Activated naive CD4-positive, alpha-beta T cell treated with anti-CD3 and anti-CD28 coated beads, Interleukin-2, amount 50 U/mL, for 16 hours (primary cell): ENCODE measurements around the gene BEND5.

Source experiments
- DNase-seq: peaks from one replicate; pipeline ENCODE4 v3.0.0-alpha.2; 2020

Gene BEND5

GRCh38 chr1:48761986-48762385 is 14.7 kb downstream of the BEND5 start:
- no peak for DNase-seq

GRCh38 chr1:48761411-48761810 is 15.3 kb downstream of the BEND5 start:
- no peak for DNase-seq

GRCh38 chr1:48760857-48761256 is 15.8 kb downstream of the BEND5 start:
- no peak for DNase-seq

GRCh38 chr1:48758976-48759375 is 17.7 kb downstream of the BEND5 start:
- no peak for DNase-seq

GRCh38 chr1:48757363-48757762 is 19.3 kb downstream of the BEND5 start:
- DNase-seq = no peak

GRCh38 chr1:48756683-48757316 is 19.9 kb downstream of the BEND5 start:
- DNase-seq = no peak

GRCh38 chr1:48753293-48753692 is 23.4 kb downstream of the BEND5 start:
- no peak for DNase-seq

- no peak for DNase-seq
Measured at GRCh38 chr1:48750109-48750508, 26.6 kb downstream of the BEND5 start.

- DNase-seq = no peak
Measured at GRCh38 chr1:48749068-48749467, 27.6 kb downstream of the BEND5 start.

- no peak for DNase-seq
Measured at GRCh38 chr1:48746906-48747305, 29.8 kb downstream of the BEND5 start.

- no peak for DNase-seq
Measured at GRCh38 chr1:48744032-48744431, 32.7 kb downstream of the BEND5 start.

GRCh38 chr1:48743480-48743879 is 33.2 kb downstream of the BEND5 start:
- DNase-seq = no peak

- DNase-seq = no peak
Measured at GRCh38 chr1:48741380-48741779, 35.3 kb downstream of the BEND5 start.

- no peak for DNase-seq
Measured at GRCh38 chr1:48740621-48741020, 36.1 kb downstream of the BEND5 start.

GRCh38 chr1:48739091-48739490 is 37.6 kb downstream of the BEND5 start:
- no peak for DNase-seq

GRCh38 chr1:48738356-48738755 is 38.3 kb downstream of the BEND5 start:
- no peak for DNase-seq

- no peak for DNase-seq
Measured at GRCh38 chr1:48735796-48736195, 40.9 kb downstream of the BEND5 start.

GRCh38 chr1:48730164-48730910 is 46.4 kb downstream of the BEND5 start:
- DNase-seq = no peak

- no peak for DNase-seq
Measured at GRCh38 chr1:48728584-48728983, 48.1 kb downstream of the BEND5 start.

- DNase-seq = no peak
Measured at GRCh38 chr1:48726557-48727215, 50.0 kb downstream of the BEND5 start.

- DNase-seq = no peak
Measured at GRCh38 chr1:48726139-48726538, 50.6 kb downstream of the BEND5 start.

- DNase-seq = no peak
Measured at GRCh38 chr1:48725341-48726046, 51.2 kb downstream of the BEND5 start.

- DNase-seq = no peak
Measured at GRCh38 chr1:48720929-48721328, 55.8 kb downstream of the BEND5 start.

GRCh38 chr1:48718705-48719104 is 58.0 kb downstream of the BEND5 start:
- DNase-seq = no peak
